ENCODE measurements around the gene GHSR.

GHSR gene

DNA sequence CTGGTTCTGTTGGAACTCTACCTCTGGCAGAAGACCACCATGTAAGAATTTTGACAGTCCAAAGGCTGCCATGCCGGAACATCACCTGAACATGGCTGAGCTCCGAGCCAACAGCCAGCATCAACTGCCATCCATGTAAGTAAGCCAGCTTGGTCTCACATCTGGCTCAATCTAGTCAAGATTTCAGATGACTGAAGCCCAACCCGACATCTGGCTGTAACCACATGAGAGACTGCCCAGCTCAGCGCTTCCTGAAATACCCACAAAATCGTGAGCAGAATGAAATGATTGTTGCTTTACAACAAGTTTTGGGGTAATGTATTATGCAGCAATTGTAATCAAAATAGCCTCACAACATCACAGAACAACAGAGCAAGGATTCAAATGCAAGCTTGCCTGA is 32.9 kb downstream of the GHSR start:
- H3K4me3 ChIP-seq (ENCODE audit: low read length), result no peak overlapping the region
- H3K9ac ChIP-seq (ENCODE audit: low read length), result no peak overlapping the region
- no peaks in the 10 kb centered on the region for H3K27me3 ChIP-seq (replicated peaks; ENCODE audit: control insufficient read depth, insufficient read depth, low read length)
- DNase-seq (ENCODE audit: low read depth), result no peak
- no peaks in the 10 kb centered on the region for H3K4me1 ChIP-seq (ENCODE audit: control insufficient read depth, insufficient read depth, low read length)
- H3K36me3 ChIP-seq (ENCODE audit: control insufficient read depth, insufficient read depth, low read length, severe bottlenecking), result no peaks in the 10 kb centered on the region
- H3K9me3 ChIP-seq (ENCODE audit: control insufficient read depth, low read length), result peaks cover 2% of the 10 kb centered on the region

DNA sequence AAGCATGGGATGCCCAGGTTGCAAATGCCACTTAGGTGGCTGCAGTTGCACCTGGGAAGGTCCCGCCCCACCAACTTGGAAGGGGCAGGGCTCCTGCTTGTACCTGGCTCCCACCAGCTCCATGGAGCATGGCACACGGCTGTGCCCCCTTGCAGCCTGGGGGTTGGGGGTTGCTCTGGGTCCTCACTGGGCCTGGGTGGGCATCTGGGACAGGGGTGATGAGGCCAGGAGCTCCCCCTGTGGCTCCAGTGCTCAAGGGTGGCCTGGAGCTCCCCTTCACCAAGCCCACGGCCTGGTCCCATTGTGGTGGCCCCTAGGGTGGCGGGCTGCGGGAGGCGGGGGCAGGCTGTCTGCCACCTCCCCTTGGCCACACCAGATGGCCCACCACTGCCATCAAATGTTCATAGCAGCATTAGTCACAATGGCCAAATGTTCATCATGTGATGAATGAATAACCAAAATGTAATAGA is 36.7 kb downstream of the GHSR start:
- Histone ChIP-seq H3K4me3 (ENCODE audit: low read length) (no peak overlapping the region), H3K9me3 (ENCODE audit: control insufficient read depth, low read length) (no peaks in the 10 kb centered on the region), H3K36me3 (ENCODE audit: control insufficient read depth, insufficient read depth, low read length, severe bottlenecking) (no peaks in the 10 kb centered on the region), H3K4me1 (ENCODE audit: control insufficient read depth, insufficient read depth, low read length) (no peaks in the 10 kb centered on the region), H3K9ac (ENCODE audit: low read length) (no peak overlapping the region), H3K27me3 (replicated peaks; ENCODE audit: control insufficient read depth, insufficient read depth, low read length) (no peaks in the 10 kb centered on the region)
- DNase-seq (ENCODE audit: low read depth), result no peak

DNA sequence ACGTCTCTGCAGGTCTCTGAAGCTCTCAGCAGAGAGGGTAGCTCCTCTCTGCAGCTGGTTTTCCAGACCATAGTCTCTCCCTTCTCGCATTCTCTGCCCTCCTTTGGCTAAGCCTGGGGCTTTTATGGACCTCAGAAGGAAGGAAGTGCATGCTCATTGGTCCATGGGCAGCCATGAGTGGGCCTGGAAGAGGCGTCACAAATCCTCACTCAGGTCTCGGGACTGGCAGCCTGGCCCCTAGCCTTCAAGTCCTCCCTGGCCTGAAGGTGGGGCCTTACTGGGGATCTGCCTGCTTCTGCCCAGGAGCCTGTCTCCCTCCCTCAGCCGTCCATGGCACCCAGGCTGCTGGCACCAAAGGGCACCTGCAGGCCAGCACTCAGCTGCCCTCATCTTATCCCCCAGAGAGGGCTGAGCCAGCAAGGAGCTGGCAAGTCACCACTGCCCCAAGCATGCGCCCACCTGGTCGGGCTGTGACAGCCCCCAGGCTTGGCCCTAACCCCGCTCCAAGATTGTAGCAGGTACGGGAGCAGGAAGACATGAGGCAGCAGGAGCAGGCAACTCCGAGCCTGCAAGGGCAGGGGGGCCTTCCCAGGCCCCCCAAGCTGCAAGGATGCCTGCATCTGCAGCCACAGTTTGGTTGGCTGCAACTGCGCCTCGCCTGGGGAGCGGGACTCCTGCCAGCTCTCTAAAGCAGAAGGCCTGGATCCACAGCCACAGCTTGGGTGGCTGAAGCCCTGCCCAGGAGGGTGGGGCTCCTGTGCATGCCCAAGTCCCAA is 37.4 kb downstream of the GHSR start:
- Histone ChIP-seq H3K9me3 (ENCODE audit: control insufficient read depth, low read length) (no peaks in the 10 kb centered on the region), H3K27me3 (replicated peaks; ENCODE audit: control insufficient read depth, insufficient read depth, low read length) (no peaks in the 10 kb centered on the region), H3K36me3 (ENCODE audit: control insufficient read depth, insufficient read depth, low read length, severe bottlenecking) (no peaks in the 10 kb centered on the region), H3K4me1 (ENCODE audit: control insufficient read depth, insufficient read depth, low read length) (no peaks in the 10 kb centered on the region), H3K9ac (ENCODE audit: low read length) (no peak overlapping the region), H3K4me3 (ENCODE audit: low read length) (no peak overlapping the region)
- no peak for DNase-seq (ENCODE audit: low read depth)

DNA sequence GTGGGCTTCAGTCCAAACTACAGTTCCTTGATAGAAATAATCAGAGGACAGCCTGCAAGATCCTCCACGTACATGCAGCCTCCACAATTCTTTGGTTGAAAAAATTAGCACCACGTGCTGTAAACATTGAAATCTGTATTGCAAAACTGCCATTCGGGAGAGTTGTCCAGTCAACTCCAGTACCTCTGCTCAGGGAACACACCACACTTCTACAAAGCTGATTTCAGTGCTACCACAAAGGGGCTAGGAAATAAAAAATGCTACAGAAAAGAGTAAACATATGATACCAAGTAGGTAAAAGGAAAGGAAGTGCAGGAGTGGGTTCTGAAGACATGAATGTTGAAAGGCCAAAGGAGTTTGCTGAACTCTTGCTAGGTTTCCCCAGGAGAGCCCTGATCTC is 40.4 kb downstream of the GHSR start:
- Histone ChIP-seq H3K4me1 (ENCODE audit: control insufficient read depth, insufficient read depth, low read length) (no peaks in the 10 kb centered on the region), H3K27me3 (replicated peaks; ENCODE audit: control insufficient read depth, insufficient read depth, low read length) (no peaks in the 10 kb centered on the region), H3K9ac (ENCODE audit: low read length) (no peak overlapping the region), H3K9me3 (ENCODE audit: control insufficient read depth, low read length) (no peaks in the 10 kb centered on the region), H3K36me3 (ENCODE audit: control insufficient read depth, insufficient read depth, low read length, severe bottlenecking) (peaks cover 6% of the 10 kb centered on the region), H3K4me3 (ENCODE audit: low read length) (no peak overlapping the region)
- DNase-seq (ENCODE audit: low read depth), result no peak

DNA sequence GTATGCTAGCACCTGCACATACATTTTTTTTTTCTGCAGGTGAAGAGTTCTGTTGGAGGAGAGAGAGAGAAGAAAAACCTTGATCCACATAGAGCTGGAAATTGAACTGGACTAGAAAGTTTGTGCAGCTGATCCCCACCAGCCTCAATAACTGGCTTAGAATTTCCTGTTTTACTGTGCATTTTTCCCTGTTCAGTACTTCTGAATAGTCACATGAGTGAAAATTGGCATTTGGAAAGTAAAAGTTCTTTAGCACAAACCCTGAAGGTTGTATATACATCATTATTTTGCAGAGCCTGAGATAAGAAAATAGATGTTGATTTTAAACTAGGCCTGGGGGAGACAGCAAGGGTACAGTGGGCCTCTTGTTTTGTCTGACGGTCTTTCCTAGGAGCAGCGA is 42.3 kb downstream of the GHSR start:
- H3K27me3 ChIP-seq (replicated peaks; ENCODE audit: control insufficient read depth, insufficient read depth, low read length), result no peaks in the 10 kb centered on the region
- no peak for DNase-seq (ENCODE audit: low read depth)
- no peak overlapping the region for H3K4me3 ChIP-seq (ENCODE audit: low read length)
- H3K9ac ChIP-seq (ENCODE audit: low read length), result no peak overlapping the region
- H3K4me1 ChIP-seq (ENCODE audit: control insufficient read depth, insufficient read depth, low read length), result no peaks in the 10 kb centered on the region
- H3K36me3 ChIP-seq (ENCODE audit: control insufficient read depth, insufficient read depth, low read length, severe bottlenecking), result peaks cover 23% of the 10 kb centered on the region
- H3K9me3 ChIP-seq (ENCODE audit: control insufficient read depth, low read length), result no peaks in the 10 kb centered on the region

DNA sequence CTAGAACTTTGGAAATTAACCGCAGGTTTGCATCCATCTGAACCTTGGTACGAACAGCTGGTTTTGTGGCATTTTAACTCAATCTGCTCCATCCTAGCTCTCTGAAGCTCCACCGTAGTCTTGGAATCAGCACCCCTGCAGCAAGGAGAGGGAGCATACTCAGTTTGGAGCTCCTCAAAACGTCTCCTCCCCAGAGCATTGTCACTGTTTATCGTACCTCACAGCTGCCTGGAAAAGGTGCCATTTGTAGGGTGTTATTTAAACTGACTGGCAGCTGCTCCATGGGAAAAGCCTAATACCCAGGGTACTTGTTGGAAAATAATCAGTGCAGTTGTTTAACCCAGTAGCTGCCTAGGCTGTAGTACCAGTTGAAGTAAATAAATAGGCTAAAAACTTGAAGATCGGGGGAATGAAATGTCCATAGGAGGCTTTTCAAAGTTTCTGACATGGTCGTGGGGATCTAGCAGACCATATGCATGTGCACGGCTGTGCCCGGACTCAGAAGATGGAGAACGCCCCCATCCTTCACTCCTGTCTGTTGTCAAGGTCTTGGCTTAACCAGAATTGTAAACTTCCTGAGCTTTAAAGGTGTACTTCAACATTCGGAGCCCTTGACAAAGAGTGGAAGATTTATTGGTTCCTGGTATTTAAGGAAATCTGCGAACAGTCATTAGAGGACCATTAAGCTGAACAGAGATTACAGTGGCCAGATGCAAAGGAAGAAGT is 43.9 kb downstream of the GHSR start:
- Histone ChIP-seq H3K27me3 (replicated peaks; ENCODE audit: control insufficient read depth, insufficient read depth, low read length) (no peaks in the 10 kb centered on the region), H3K9ac (ENCODE audit: low read length) (no peak overlapping the region), H3K4me1 (ENCODE audit: control insufficient read depth, insufficient read depth, low read length) (no peaks in the 10 kb centered on the region), H3K9me3 (ENCODE audit: control insufficient read depth, low read length) (no peaks in the 10 kb centered on the region), H3K36me3 (ENCODE audit: control insufficient read depth, insufficient read depth, low read length, severe bottlenecking) (peaks cover 35% of the 10 kb centered on the region), H3K4me3 (ENCODE audit: low read length) (no peak overlapping the region)
- no peak for DNase-seq (ENCODE audit: low read depth)

DNA sequence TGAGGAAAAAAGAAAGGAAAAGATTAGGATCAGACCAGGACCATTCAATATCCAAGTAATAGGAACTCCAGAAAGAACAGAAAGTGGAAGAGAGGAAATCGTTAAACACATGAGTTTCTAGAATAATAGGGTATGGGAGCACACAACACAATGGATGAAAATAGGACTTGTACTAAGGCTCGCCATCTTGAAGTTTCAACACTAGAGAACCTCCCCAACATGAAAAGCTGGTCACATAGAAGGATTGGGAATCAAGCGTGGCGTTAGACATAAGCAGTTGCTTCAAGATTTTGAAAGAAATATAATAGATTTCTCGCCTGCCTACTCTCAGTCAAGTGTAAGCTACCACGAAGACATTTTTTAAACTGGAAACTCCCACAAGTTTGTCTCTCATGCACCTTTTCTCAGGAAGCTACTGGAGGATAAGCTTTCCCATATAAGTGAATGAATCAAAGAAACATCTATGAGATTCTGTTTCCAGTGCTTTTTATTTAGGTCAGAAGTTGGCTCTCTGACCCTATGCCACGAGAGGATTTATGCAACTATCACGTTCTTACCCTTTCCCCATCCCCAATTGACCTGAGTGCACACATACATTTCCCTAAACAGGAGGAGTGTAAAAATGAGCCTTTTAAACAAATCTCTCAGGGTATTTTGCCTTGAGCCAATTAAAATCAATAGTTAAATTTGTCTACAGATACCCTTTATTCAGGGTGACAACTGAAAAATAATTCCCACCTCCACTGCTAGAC is 45.2 kb downstream of the GHSR start:
- no peak for DNase-seq (ENCODE audit: low read depth)
- peaks cover 48% of the 10 kb centered on the region for H3K36me3 ChIP-seq (ENCODE audit: control insufficient read depth, insufficient read depth, low read length, severe bottlenecking)

DNA sequence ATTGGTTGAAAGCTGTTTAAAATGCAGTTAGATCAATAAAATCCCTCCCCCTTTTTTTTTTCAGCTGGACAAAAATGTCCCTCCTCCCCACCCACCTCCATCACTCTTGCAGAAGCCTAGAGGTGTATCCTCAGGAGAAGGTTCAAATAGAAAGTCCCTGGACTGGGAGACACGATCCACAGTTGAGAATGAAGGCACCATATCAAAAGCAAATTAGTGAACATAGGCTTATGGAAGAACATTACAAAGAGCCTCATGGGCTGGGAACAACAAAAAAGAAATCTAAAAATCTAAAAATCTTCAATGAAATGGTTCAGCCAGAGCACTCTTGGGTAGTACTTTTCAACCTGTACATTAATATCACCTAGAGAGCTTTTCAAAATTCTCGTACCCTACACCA is 46.2 kb downstream of the GHSR start:
- DNase-seq (ENCODE audit: low read depth), result no peak
- Histone ChIP-seq H3K27me3 (replicated peaks; ENCODE audit: control insufficient read depth, insufficient read depth, low read length) (no peaks in the 10 kb centered on the region), H3K4me3 (ENCODE audit: low read length) (no peak overlapping the region), H3K4me1 (ENCODE audit: control insufficient read depth, insufficient read depth, low read length) (peaks cover 3% of the 10 kb centered on the region), H3K36me3 (ENCODE audit: control insufficient read depth, insufficient read depth, low read length, severe bottlenecking) (peaks cover 58% of the 10 kb centered on the region), H3K9ac (ENCODE audit: low read length) (no peak overlapping the region), H3K9me3 (ENCODE audit: control insufficient read depth, low read length) (no peaks in the 10 kb centered on the region)

More for the DNA sequence above, 45.2 kb downstream of the GHSR start:
- Histone ChIP-seq H3K4me3 (ENCODE audit: low read length) (no peak overlapping the region), H3K9ac (ENCODE audit: low read length) (no peak overlapping the region), H3K9me3 (ENCODE audit: control insufficient read depth, low read length) (no peaks in the 10 kb centered on the region), H3K27me3 (replicated peaks; ENCODE audit: control insufficient read depth, insufficient read depth, low read length) (no peaks in the 10 kb centered on the region), H3K4me1 (ENCODE audit: control insufficient read depth, insufficient read depth, low read length) (no peaks in the 10 kb centered on the region)

DNA sequence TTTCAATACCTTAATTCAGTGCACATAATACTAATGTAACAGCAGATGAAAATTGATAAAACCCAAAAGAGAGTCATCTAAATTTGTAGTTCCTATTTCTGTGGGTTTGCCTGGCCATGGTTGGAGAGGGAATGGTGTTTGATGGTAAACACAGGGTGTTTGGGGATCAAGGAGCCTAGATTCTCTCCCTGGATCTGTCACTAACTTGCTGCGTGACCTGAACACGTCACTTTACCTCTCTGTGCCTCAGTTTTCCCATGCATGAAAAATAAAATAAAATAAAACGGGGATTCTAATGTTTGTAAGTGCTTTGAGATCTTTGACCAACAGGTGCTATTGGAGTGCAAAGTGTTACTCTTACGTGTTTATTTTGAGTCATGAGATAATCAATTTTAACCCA is 49.8 kb downstream of the GHSR start:
- Histone ChIP-seq H3K9ac (ENCODE audit: low read length) (no peak overlapping the region), H3K4me1 (ENCODE audit: control insufficient read depth, insufficient read depth, low read length) (peaks cover 3% of the 10 kb centered on the region), H3K36me3 (ENCODE audit: control insufficient read depth, insufficient read depth, low read length, severe bottlenecking) (peaks cover 86% of the 10 kb centered on the region), H3K27me3 (replicated peaks; ENCODE audit: control insufficient read depth, insufficient read depth, low read length) (no peaks in the 10 kb centered on the region), H3K4me3 (ENCODE audit: low read length) (no peak overlapping the region), H3K9me3 (ENCODE audit: control insufficient read depth, low read length) (no peaks in the 10 kb centered on the region)
- no peak for DNase-seq (ENCODE audit: low read depth)

DNA sequence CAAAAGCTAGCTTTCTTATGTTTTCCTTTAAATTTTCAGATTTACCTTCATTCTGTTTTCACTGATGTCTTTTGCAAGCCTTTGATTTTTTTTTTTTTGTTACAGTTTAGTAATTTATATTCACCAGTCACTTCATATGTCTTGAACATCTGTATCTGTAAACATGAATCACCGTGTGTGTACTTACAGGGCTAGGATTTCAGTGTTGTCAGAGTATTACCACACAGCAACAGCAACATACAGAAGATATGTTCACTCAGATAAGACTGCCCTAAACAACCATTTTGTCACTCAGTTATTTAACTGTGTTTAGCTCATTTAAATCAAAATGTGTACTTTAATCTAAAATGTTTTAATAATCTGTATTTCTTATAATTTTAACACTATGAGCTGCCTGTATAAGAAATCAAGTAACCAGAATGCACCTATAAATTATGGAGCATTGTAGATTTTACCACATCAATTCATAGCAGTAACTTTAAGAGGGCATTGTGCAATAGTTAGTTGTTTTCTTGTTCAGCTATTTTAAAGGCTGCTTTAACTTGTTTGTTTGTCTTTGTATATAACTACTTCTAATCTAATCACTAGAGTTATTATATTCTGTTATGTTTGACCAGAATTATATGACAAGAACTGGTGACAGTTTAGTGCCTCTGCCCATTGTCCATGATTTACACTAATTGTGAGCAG is 50.4 kb downstream of the GHSR start:
- Histone ChIP-seq H3K36me3 (ENCODE audit: control insufficient read depth, insufficient read depth, low read length, severe bottlenecking) (peaks cover 84% of the 10 kb centered on the region), H3K4me1 (ENCODE audit: control insufficient read depth, insufficient read depth, low read length) (peaks cover 3% of the 10 kb centered on the region), H3K9ac (ENCODE audit: low read length) (no peak overlapping the region), H3K27me3 (replicated peaks; ENCODE audit: control insufficient read depth, insufficient read depth, low read length) (no peaks in the 10 kb centered on the region), H3K4me3 (ENCODE audit: low read length) (no peak overlapping the region), H3K9me3 (ENCODE audit: control insufficient read depth, low read length) (no peaks in the 10 kb centered on the region)
- peak; percentile 60 for DNase-seq (ENCODE audit: low read depth)

DNA sequence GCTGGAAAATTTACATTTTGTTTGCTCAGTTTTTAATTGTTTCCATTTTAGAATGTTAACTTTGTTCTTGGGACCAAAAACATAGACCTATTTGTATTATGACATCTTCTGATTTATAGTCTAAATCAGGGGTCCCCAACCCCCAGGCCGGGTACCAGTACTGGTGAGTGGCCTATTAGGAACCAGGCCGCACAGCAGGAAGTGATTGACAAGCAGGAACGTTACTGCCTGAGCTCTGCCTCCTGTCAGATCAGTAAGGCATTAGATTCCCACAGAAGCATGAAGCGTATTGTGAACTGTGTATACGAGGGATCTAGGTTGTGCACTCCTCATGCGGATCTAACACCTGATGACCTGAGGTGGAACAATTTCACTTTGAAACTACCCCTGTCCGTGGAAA is 51.9 kb downstream of the GHSR start:
- Histone ChIP-seq H3K4me3 (ENCODE audit: low read length) (no peak overlapping the region), H3K27me3 (replicated peaks; ENCODE audit: control insufficient read depth, insufficient read depth, low read length) (no peaks in the 10 kb centered on the region), H3K9me3 (ENCODE audit: control insufficient read depth, low read length) (no peaks in the 10 kb centered on the region), H3K4me1 (ENCODE audit: control insufficient read depth, insufficient read depth, low read length) (peaks cover 14% of the 10 kb centered on the region), H3K9ac (ENCODE audit: low read length) (no peak overlapping the region), H3K36me3 (ENCODE audit: control insufficient read depth, insufficient read depth, low read length, severe bottlenecking) (peaks cover 72% of the 10 kb centered on the region)
- no peak for DNase-seq (ENCODE audit: low read depth)
